GM10847 (cell line): ENCODE results near the gene COA8.

Source experiments
- POLR2A ChIP-seq: IDR thresholded peaks from 2 replicates; pipeline ENCODE4 v1.6.1; 2011; ENCODE audit not compliant: insufficient read length; ENCODE audit errors: extremely low read depth

The COA8 gene

DNA sequence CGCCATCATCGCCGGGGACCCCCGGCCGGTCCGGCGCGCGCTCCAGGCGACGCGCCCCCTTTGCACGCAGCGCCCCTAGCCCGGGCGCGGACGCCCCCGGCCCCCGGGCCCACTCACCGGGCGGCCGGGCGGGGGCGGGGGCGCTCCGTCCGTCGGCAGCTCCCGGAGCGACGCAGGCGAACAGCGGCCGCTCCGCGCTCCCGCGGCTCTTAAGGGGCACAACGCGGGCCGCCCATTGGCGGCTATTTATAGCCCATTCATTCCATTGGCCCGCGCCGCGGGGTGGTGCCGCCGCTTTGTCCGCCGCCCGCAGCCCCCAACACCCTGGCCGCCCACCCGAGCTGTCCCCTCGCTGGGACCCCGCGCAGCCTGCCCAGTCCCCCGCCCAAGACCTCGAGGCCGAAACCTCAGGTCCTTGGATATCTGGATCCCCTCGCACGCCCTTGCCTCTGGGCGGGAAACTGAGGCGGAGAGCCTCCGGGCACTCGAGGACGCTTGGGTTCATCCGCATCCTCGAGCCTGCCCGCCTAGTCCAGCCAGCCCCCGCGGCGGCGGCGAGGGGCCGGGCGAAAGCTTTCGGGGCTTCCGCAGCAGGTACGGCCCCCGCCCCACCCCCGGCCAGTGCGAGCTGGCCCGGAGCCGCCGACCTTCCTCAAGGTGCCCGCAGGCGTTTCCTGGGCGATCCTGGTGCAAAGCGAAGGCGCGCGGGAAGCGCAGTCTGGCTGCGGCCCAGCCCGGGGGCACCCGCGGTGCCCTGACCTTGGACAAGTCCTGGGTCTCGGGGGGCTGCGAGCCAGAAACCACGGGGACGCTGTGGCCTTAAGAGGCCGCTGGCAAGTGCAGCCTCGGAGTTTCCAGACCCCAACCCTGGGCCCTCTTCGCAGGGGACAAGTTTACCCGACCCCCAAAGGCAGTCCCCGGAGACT is 39.8 kb upstream of the COA8 start, which contains the start of gene CKB:
Gene CKB, minus strand, starts transcription at position 182 of the 926 bp plus-strand sequence. CDS start 337 bp downstream, outside the sequence.
- TF ChIP-seq POLR2A = no peak

- TF ChIP-seq POLR2A = no peak
Observed at GRCh38 chr14:103523575-103523954, 39.2 kb upstream of the COA8 start.

DNA sequence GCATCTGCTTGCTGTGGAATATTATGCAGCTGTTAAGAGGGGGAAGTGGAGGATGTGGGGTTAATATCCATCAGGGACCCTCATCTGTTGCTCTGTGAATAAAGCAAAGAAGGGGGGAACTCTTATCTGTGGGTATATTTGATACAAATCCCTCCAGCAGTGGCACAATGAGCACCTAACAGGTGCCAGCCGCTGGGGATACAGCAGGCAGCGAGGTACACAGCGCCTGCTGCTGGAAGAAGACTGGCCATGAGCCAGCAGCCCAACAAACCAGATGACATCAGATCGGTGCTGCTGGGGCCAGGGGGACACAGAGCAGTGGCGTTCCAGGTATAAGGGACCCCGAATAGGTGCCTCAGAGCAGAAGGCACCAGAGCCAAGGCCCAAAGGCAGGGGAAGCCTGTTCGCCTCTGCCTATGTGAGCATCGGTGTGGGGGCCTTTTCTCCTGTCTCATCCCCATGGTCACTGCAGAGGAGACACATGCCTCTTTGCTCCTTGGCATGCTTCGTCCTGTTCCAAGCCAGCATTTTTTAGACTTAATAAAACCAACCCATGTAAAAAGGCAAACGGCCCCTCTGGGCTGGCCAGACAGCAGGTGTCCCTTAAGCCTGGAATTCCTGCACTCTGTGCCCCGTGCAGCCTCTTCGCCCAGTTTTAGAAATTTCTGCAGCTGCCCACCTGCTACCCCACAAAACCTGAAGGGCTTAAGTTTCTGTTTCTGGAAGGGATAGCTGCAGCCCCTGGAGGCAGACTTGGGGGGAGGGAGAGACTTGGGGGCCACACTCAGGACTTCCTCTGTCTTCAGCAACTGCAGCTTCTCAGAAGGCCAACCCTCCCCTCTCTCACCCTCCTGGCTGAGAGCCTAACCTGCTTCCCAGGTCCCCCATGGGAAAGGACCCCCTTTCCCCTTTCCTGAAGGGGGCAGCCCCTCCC is 38.5 kb upstream of the COA8 start:
- TF ChIP-seq POLR2A = no peak

- TF ChIP-seq POLR2A = no peak
Observed at GRCh38 chr14:103526247-103526913, 36.4 kb upstream of the COA8 start.

- TF ChIP-seq POLR2A = no peak
Observed at GRCh38 chr14:103526914-103527248, 35.9 kb upstream of the COA8 start.

GRCh38 chr14:103527408-103528145 is 35.2 kb upstream of the COA8 start:
- TF ChIP-seq POLR2A = no peak

- no peak for TF ChIP-seq POLR2A
Observed at GRCh38 chr14:103528146-103528586, 34.6 kb upstream of the COA8 start.

DNA sequence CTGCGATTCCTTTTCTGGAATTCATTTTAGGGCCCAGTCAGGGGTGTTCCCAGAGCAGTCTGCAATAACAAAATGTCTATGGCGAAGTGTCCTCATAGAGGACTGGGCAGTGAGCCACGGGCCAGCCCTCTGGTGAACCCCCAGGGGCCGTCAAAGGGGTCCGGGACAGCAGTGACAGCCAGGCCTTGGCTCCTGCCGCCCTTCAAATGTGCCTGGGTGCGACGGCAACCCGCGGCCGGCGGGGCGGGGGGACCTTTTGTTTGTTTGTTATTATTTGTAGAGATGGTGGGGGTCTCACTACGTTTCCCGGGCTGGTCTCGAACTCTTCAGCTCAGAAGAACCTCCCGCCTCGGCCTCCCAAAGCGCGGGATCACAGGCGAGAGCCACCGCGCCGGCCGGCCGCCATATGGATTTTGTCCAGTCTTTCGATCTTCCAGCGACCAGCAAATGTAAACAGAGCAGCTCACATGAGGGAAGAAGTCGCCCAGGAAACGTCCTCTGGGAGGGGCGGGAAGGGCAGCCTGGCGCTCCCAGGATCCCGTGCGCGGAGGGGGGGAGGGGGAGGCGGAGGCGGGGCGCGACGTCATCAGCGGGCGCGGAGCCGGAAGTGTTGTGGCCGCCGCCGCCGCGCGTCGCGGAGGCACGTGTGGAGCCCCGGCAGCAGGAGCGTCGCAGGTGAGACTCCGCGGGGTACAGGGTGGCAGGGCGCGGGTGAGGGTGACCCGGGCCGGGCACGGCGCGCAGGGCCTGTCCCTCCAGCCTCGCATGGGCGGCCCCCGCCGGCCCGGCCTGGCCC is 34.0 kb upstream of the COA8 start, which contains the start of gene TRMT61A:
Gene TRMT61A, plus strand, starts transcription at position 610 of the 796 bp plus-strand sequence. CDS start 783 bp downstream, outside the sequence.
- peak; percentile 62 for TF ChIP-seq POLR2A

GRCh38 chr14:103529383-103530365 is 33.1 kb upstream of the COA8 start:
- TF ChIP-seq POLR2A = no peak

DNA sequence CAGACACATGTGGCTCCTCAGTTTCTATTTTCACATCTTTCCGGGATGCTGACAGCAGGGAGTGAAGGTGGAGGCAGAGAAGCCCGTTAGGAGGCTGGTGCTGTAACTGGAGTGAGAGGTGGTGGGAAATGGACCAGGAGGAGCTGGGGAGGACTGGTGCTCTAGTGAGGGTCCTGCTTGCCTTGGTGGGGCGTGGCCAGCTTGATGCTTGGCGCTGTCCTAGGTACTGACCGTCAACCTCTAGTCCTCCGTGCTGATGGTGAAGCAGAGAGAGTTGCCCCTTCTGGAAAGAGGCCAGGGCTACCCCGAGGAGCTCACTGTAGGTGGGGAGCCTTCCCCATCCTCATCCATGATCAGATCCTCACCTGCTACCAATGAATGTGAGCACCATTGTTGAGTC is 32.4 kb upstream of the COA8 start:
- no peak for TF ChIP-seq POLR2A

- no peak for TF ChIP-seq POLR2A
Observed at GRCh38 chr14:103530831-103531230, 31.9 kb upstream of the COA8 start.

DNA sequence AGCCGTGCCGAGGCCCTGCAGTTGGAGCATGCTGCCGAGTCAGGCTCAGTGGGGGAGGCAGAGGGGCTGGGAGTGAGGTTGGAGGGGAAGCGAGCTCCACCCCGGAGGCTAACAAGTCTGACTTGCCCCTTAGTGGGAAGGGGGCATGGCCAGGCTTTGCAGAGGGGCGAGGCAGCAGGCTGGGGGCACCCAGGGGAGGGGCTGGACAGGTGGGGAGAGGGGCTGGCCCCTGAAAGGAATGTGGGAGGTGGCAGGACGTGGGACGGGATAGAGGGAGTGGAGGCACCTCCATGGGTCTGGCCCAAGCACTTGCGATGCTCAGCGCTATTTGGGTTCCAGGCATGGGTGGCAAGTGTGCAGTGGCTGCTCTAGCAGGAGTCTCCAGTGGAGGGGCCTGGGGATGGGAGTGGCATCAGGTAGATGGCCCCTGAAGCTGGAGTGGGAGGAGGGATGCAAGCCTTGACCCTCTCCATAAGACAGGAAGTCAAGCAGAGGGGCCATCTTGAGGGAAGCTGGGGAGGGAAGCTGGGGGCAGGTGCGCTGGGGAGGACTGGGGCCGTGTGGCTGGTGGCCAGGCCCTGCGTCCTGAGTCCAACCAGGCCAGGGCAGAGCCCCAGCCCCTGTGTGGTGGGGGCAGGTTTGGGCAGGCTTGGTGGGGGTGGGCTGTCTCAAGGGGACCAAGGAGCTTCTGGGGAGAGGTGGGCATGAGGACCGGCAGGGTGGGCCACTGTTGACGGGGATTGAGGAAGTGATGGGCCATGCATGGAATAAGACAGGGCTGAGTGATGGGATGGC is 31.1 kb upstream of the COA8 start:
- TF ChIP-seq POLR2A = no peak
